Brain microvascular endothelial cell (primary cell): Measurements from ENCODE around the gene PITPNM2.
A peak's percentile ranks its signal among the peaks of the same experiment; 100 is the strongest.

Experiments
- DNase-seq: peaks from one replicate; pipeline ENCODE4 v3.0.0-alpha.2; 2020
- H3K27ac ChIP-seq: fragments of 250-450 bp; sonication (Bioruptor Pico); 2 replicates; pipeline ENCODE4 v1.5.1; 2020; ENCODE audit warnings: mild to moderate bottlenecking, moderate library complexity
- H3K27me3 ChIP-seq: fragments of 250-450 bp; sonication (Bioruptor Pico); replicated peaks from 2 replicates; pipeline ENCODE4 v1.5.1; 2020; ENCODE audit warnings: mild to moderate bottlenecking
- H3K36me3 ChIP-seq: fragments of 250-450 bp; sonication (Bioruptor Pico); replicated peaks from 2 replicates; pipeline ENCODE4 v1.5.1; 2020; ENCODE audit warnings: mild to moderate bottlenecking
- H3K4me3 ChIP-seq: 2 replicates; pipeline ENCODE4 v1.5.1; 2011; ENCODE audit warnings: low read depth, mild to moderate bottlenecking, control low read depth, low read length, moderate library complexity
- in situ Hi-C: cut with HindIII; loops from 2 replicates; pipeline ENCODE4 v1.10.0; 2017; ENCODE audit warnings: low sequenced_read_pairs, low pct_ligation_motif_present
- TF ChIP-seq, protein P1 (sequence below): IDR thresholded peaks from 2 replicates; pipeline ENCODE4 v1.5.1; 2011; ENCODE audit warnings: low read depth, mild to moderate bottlenecking, moderate library complexity, low read length, control low read depth, inconsistent platforms; ENCODE audit errors: missing control alignments

PITPNM2 gene

DNA sequence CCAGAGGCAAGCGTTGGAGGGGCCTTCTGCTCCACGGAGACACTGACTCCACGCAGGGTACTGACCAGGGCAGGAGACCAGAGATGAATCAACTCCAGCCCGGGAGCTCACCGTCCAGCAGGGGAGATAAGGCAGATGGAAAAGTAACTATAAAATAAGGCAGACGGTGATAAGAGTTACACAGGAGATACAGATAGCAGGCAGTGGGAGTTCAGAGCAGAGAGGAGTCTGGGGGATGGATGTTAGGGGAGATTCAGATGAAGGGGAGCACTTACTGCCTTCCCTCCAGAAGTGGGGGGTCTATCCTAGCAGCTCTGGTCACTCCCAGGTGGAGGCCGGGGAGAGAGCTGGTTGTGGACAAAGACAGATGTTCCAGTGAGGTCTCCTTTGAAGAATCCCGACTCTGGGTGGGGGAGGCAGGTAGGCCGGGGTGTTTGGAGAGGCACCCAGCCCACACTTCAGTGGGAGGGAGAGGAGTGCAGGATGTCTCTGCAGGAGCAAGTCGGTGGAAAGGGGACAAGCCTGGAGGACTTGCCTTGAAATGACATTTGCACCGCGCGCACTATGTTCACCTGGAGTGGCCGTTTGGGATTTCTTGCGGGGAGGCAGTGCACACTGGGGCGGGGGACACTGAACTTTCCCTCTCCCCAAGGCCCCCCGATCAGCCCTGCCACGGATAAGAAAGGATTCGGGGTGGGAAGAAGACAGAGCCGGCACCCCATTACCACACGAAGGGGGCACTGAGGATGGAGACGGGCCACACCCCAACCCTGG is 1.2 kb downstream of the PITPNM2 start:
- Histone ChIP-seq H3K27ac (no peak overlapping the region), H3K4me3 (peak overlapping the region; percentile 68), H3K27me3 (no peaks in the 10 kb centered on the region), H3K36me3 (no peaks in the 10 kb centered on the region)
- in situ Hi-C loops: no loop called here
- DNase-seq: no peak
- TF ChIP-seq, protein P1, sequence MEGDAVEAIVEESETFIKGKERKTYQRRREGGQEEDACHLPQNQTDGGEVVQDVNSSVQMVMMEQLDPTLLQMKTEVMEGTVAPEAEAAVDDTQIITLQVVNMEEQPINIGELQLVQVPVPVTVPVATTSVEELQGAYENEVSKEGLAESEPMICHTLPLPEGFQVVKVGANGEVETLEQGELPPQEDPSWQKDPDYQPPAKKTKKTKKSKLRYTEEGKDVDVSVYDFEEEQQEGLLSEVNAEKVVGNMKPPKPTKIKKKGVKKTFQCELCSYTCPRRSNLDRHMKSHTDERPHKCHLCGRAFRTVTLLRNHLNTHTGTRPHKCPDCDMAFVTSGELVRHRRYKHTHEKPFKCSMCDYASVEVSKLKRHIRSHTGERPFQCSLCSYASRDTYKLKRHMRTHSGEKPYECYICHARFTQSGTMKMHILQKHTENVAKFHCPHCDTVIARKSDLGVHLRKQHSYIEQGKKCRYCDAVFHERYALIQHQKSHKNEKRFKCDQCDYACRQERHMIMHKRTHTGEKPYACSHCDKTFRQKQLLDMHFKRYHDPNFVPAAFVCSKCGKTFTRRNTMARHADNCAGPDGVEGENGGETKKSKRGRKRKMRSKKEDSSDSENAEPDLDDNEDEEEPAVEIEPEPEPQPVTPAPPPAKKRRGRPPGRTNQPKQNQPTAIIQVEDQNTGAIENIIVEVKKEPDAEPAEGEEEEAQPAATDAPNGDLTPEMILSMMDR: no peak

GRCh38 chr12:123149088-123149487 is 1.8 kb downstream of the PITPNM2 start:
- no peak overlapping the region for H3K27ac ChIP-seq
- H3K4me3 ChIP-seq: no peak overlapping the region
- in situ Hi-C loops: no loop called here
- H3K27me3 ChIP-seq: no peaks in the 10 kb centered on the region
- H3K36me3 ChIP-seq: no peaks in the 10 kb centered on the region
- TF ChIP-seq, protein P1: no peak
- no peak for DNase-seq

DNA sequence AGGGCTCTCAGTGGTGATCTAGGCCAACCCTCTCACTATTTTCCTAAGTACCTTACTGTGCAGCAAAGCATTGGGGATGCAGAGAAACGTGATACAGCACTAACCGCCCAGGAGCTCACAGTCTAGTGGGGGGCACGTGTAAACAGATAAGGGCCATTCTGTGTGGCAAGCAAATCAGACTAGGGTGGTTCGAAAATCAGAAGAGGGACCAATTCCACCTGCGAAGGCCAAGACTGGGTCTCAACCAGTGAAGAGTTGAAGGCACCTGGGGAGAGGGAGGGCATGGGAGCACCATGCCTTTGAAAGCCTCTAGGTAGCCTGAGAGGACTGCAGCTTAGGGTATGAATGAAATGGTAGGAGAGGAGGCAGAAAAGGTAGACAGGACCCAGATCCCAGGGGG is 2.2 kb downstream of the PITPNM2 start:
- Histone ChIP-seq H3K27me3 (no peaks in the 10 kb centered on the region), H3K4me3 (no peak overlapping the region), H3K27ac (no peak overlapping the region), H3K36me3 (no peaks in the 10 kb centered on the region)
- no peak for DNase-seq
- TF ChIP-seq, protein P1: no peak
- in situ Hi-C loops: no loop called here

DNA sequence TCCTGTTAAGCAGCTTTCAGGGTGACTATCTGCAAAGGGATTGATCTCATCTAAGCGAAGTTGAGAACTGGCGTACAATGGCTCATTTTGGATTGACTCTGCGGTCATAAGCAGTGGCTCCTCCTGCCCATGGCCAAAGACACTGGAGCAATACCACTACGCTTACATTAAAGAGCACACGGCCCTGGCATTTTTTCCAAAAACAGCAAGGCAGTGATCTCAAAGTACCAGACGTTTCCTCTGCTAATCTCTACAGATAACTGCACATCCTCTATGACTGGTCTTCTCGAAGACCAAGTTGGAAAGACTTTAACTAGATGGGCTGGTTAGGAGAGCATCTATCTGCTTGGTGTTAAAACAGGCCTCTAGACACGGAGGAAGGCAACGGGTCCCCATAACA is 2.7 kb downstream of the PITPNM2 start:
- Histone ChIP-seq H3K27me3 (no peaks in the 10 kb centered on the region), H3K27ac (no peak overlapping the region), H3K4me3 (no peak overlapping the region), H3K36me3 (no peaks in the 10 kb centered on the region)
- TF ChIP-seq, protein P1: no peak
- no peak for DNase-seq
- in situ Hi-C loops: no loop called here

DNA sequence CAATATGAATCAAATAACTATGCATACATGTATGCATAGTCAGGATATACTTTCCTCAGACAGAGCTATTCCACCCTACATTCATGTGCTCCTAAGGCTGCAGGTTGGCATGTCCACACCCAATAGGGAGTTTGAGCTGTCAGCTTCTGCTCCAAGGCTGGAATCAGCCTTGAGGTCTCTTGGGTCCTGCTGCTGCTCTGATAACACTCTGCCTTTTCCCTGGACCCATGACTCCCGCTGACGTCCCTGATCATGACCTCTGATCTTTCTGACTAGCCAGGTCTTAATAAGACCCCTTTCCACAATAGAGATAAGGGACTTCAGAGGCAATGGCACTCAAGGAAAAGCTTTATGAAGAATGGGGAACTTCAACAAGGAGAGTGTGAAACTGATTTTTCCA is 5.7 kb downstream of the PITPNM2 start:
- TF ChIP-seq, protein P1: no peak
- Histone ChIP-seq H3K27ac (no peak overlapping the region), H3K4me3 (no peak overlapping the region), H3K27me3 (no peaks in the 10 kb centered on the region), H3K36me3 (no peaks in the 10 kb centered on the region)
- in situ Hi-C loops: no loop called here
- DNase-seq: no peak

GRCh38 chr12:123143736-123144461 is 7.0 kb downstream of the PITPNM2 start:
- Histone ChIP-seq H3K27ac (no peak overlapping the region), H3K4me3 (no peak overlapping the region), H3K27me3 (no peaks in the 10 kb centered on the region), H3K36me3 (no peaks in the 10 kb centered on the region)
- in situ Hi-C loops: no loop called here
- TF ChIP-seq, protein P1: no peak
- DNase-seq: no peak
